A549 treated with Mapracorat at 1 μM for 4 hours (cell line): ENCODE measurements around the gene RYR2. TPM values are rescaled to one million over a fixed set of nuclear protein-coding genes. Genes with fewer than 3 reads are reported as not detected.

ENCODE experiments used
- total RNA-seq: library from RNA; stranded (reverse); fragments of 200-300 nt; extraction: Qiagen RNA extraction; gene quantifications from 5 replicates; pipeline ENCODE4 v1.2.3, GENCODE V29; 2022

RYR2 gene
- 0.01 to 0.06 TPM (median 0.02 TPM) in 4 of 5 replicates, not detected in the other for total RNA-seq

GRCh38 chr1:237041795-237042525 is at the start of gene RYR2:
TSS of gene RYR2 (plus strand) at chr1:237042184. CDS start at chr1:237042522, 338 bp downstream.

GRCh38 chr1:237004116-237004515 is 37.9 kb upstream of the RYR2 start, which contains the start of gene MT1HL1:
TSS of gene MT1HL1 (minus strand) at chr1:237004441. CDS start at chr1:237004372, 69 bp downstream.

Other genes starting within 250 kb of the RYR2 start
- gene MTR, start 246.9 kb upstream of the RYR2 start, total RNA-seq: 4.3 to 6.8 TPM (median 6.4 TPM) in 5 replicates
- gene MT1HL1, start 37.7 kb upstream of the RYR2 start, total RNA-seq: not detected in 5 replicates